HEK293T (cell line): Measurements from ENCODE around the gene COASY.
"Not testable (repeated sequence)": the region's sequence is repeated elsewhere in the genome, so short reads cannot be mapped to it uniquely, and the experiment has no call there.

Source experiments
- FOXA1 ChIP-seq: fragments of 450-650 bp; IDR thresholded peaks from 2 replicates; pipeline ENCODE4 v1.6.1; 2016; ENCODE audit warnings: mild to moderate bottlenecking
- FOXM1 ChIP-seq: fragments of 450-650 bp; IDR thresholded peaks from 2 replicates; pipeline ENCODE4 v1.6.1; 2017; ENCODE audit warnings: mild to moderate bottlenecking, borderline replicate concordance
- ZNF384 ChIP-seq: fragments of 450-650 bp; IDR thresholded peaks from 2 replicates; pipeline ENCODE4 v1.6.1; 2016

- TF ChIP-seq FOXM1, ZNF384, FOXA1: not testable (repeated sequence)
Measured at GRCh38 chr17:42540558-42540957, 21.4 kb upstream of the COASY start.
